NCI-H1092 (cell line): ENCODE data around the gene FAF1.
"Not testable (repeated sequence)": the region's sequence is repeated elsewhere in the genome, so short reads cannot be mapped to it uniquely, and the experiment has no call there.

Experiments used
- DNase-seq: peaks from one replicate; lab custom pipeline; 2025; lab: John Stamatoyannopoulos, UW

Gene FAF1

GRCh38 chr1:50553921-50554320, 406.1 kb downstream of the FAF1 start:
- DNase-seq: no peak

- no peak for DNase-seq
Observed at GRCh38 chr1:50548243-50548642, 411.8 kb downstream of the FAF1 start.

GRCh38 chr1:50542362-50542761, 417.7 kb downstream of the FAF1 start:
- no peak for DNase-seq

GRCh38 chr1:50538476-50538875, 421.6 kb downstream of the FAF1 start:
- no peak for DNase-seq

GRCh38 chr1:50531601-50532000, 428.5 kb downstream of the FAF1 start:
- DNase-seq: no peak

- DNase-seq: no peak
Observed at GRCh38 chr1:50531027-50531426, 429.0 kb downstream of the FAF1 start.

GRCh38 chr1:50529510-50529909, 430.6 kb downstream of the FAF1 start:
- DNase-seq: no peak

GRCh38 chr1:50527987-50528320, 432.1 kb downstream of the FAF1 start:
- DNase-seq: not testable (repeated sequence)

GRCh38 chr1:50527249-50527986, 432.6 kb downstream of the FAF1 start:
- DNase-seq: no peak

GRCh38 chr1:50526431-50526830, 433.6 kb downstream of the FAF1 start:
- no peak for DNase-seq

- DNase-seq: no peak
Observed at GRCh38 chr1:50523548-50523947, 436.5 kb downstream of the FAF1 start.

- no peak for DNase-seq
Observed at GRCh38 chr1:50522691-50523342, 437.2 kb downstream of the FAF1 start.

GRCh38 chr1:50521703-50522102, 438.4 kb downstream of the FAF1 start:
- no peak for DNase-seq

GRCh38 chr1:50517488-50517887, 442.6 kb downstream of the FAF1 start:
- no peak for DNase-seq

GRCh38 chr1:50516056-50516455, 444.0 kb downstream of the FAF1 start:
- no peak for DNase-seq

- no peak for DNase-seq
Observed at GRCh38 chr1:50508040-50508586, 452.0 kb downstream of the FAF1 start.

GRCh38 chr1:50505427-50505826, 454.6 kb downstream of the FAF1 start:
- DNase-seq: no peak

GRCh38 chr1:50503515-50503914, 456.6 kb downstream of the FAF1 start:
- no peak for DNase-seq

- DNase-seq: no peak
Observed at GRCh38 chr1:50502147-50502546, 457.9 kb downstream of the FAF1 start.

- DNase-seq: no peak
Observed at GRCh38 chr1:50497007-50497406, 463.1 kb downstream of the FAF1 start.

- peak; percentile 8 for DNase-seq
Observed at GRCh38 chr1:50493710-50494109, 466.4 kb downstream of the FAF1 start.

GRCh38 chr1:50492142-50492541, 467.9 kb downstream of the FAF1 start:
- DNase-seq: no peak

GRCh38 chr1:50491142-50491541, 468.9 kb downstream of the FAF1 start:
- DNase-seq: no peak

GRCh38 chr1:50490640-50491039, 469.4 kb downstream of the FAF1 start:
- DNase-seq: no peak
